ENCODE measurements around the gene CHRND. TPM values are rescaled to one million over a fixed set of nuclear protein-coding genes. Genes with fewer than 3 reads are reported as not detected.

The CHRND gene
- not detected for total RNA-seq

GRCh38 chr2:232525791-232526371 lies at the start of gene CHRND:
CHRND (plus strand) TSS chr2:232526160; CDS start chr2:232526216, 56 bp downstream.
- Mint-ChIP-seq H3K9me3 (no peaks in the 10 kb centered on the region), H3K27ac (no peak within 1 kb of the TSS), H3K36me3 (ENCODE audit: low read depth) (no peaks in the 10 kb centered on the region), H3K4me3 (no peak within 1 kb of the TSS), H3K4me1 (peaks cover 6% of the 10 kb centered on the region), H3K27me3 (peaks cover 30% of the 10 kb centered on the region)
- no peak for ATAC-seq (replicated peaks)

GRCh38 chr2:232476791-232477190 lies 49.2 kb upstream of the CHRND start:
- peaks cover 26% of the 10 kb centered on the region for H3K27me3 Mint-ChIP-seq
- no peak overlapping the region for H3K27ac Mint-ChIP-seq
- no peak for ATAC-seq (replicated peaks)
- H3K36me3 Mint-ChIP-seq (ENCODE audit: low read depth) = no peaks in the 10 kb centered on the region
- peaks cover 12% of the 10 kb centered on the region for H3K9me3 Mint-ChIP-seq
- no peaks in the 10 kb centered on the region for H3K4me1 Mint-ChIP-seq
- no peak overlapping the region for H3K4me3 Mint-ChIP-seq

GRCh38 chr2:232477751-232478510 lies 48.0 kb upstream of the CHRND start:
- ATAC-seq (replicated peaks) = no peak
- H3K27ac Mint-ChIP-seq = no peak overlapping the region
- peaks cover 2% of the 10 kb centered on the region for H3K9me3 Mint-ChIP-seq
- H3K4me1 Mint-ChIP-seq = no peaks in the 10 kb centered on the region
- H3K27me3 Mint-ChIP-seq = peaks cover 20% of the 10 kb centered on the region
- no peaks in the 10 kb centered on the region for H3K36me3 Mint-ChIP-seq (ENCODE audit: low read depth)
- no peak overlapping the region for H3K4me3 Mint-ChIP-seq

- ATAC-seq (replicated peaks) = no peak
- Mint-ChIP-seq H3K9me3 (no peaks in the 10 kb centered on the region), H3K4me1 (no peaks in the 10 kb centered on the region), H3K27me3 (peaks cover 19% of the 10 kb centered on the region), H3K27ac (no peak overlapping the region), H3K36me3 (ENCODE audit: low read depth) (no peaks in the 10 kb centered on the region), H3K4me3 (no peak overlapping the region)
Measured at GRCh38 chr2:232478571-232479340, 47.2 kb upstream of the CHRND start.

- Mint-ChIP-seq H3K9me3 (no peaks in the 10 kb centered on the region), H3K4me3 (no peak overlapping the region), H3K27ac (no peak overlapping the region), H3K4me1 (no peaks in the 10 kb centered on the region), H3K36me3 (ENCODE audit: low read depth) (no peaks in the 10 kb centered on the region), H3K27me3 (peaks cover 18% of the 10 kb centered on the region)
- ATAC-seq (replicated peaks) = no peak
Measured at GRCh38 chr2:232479341-232480200, 46.4 kb upstream of the CHRND start.

GRCh38 chr2:232480201-232481190 lies 45.5 kb upstream of the CHRND start:
- no peak for ATAC-seq (replicated peaks)
- Mint-ChIP-seq H3K4me1 (peaks cover 4% of the 10 kb centered on the region), H3K27ac (no peak overlapping the region), H3K36me3 (ENCODE audit: low read depth) (no peaks in the 10 kb centered on the region), H3K9me3 (no peaks in the 10 kb centered on the region), H3K4me3 (no peak overlapping the region), H3K27me3 (peaks cover 22% of the 10 kb centered on the region)

- no peaks in the 10 kb centered on the region for H3K36me3 Mint-ChIP-seq (ENCODE audit: low read depth)
- ATAC-seq (replicated peaks) = no peak
- no peak overlapping the region for H3K27ac Mint-ChIP-seq
- no peaks in the 10 kb centered on the region for H3K9me3 Mint-ChIP-seq
- peaks cover 4% of the 10 kb centered on the region for H3K4me1 Mint-ChIP-seq
- peaks cover 19% of the 10 kb centered on the region for H3K27me3 Mint-ChIP-seq
- no peak overlapping the region for H3K4me3 Mint-ChIP-seq
Measured at GRCh38 chr2:232481322-232482140, 44.4 kb upstream of the CHRND start.

- Mint-ChIP-seq H3K4me1 (peaks cover 4% of the 10 kb centered on the region), H3K27ac (no peak overlapping the region), H3K9me3 (no peaks in the 10 kb centered on the region), H3K4me3 (no peak overlapping the region), H3K36me3 (ENCODE audit: low read depth) (no peaks in the 10 kb centered on the region), H3K27me3 (peaks cover 19% of the 10 kb centered on the region)
- ATAC-seq (replicated peaks) = no peak
Measured at GRCh38 chr2:232482301-232483238, 43.4 kb upstream of the CHRND start.

GRCh38 chr2:232483311-232483922 lies 42.5 kb upstream of the CHRND start:
- no peak overlapping the region for H3K27ac Mint-ChIP-seq
- peaks cover 4% of the 10 kb centered on the region for H3K4me1 Mint-ChIP-seq
- H3K27me3 Mint-ChIP-seq = peaks cover 19% of the 10 kb centered on the region
- no peak for ATAC-seq (replicated peaks)
- no peaks in the 10 kb centered on the region for H3K9me3 Mint-ChIP-seq
- H3K36me3 Mint-ChIP-seq (ENCODE audit: low read depth) = no peaks in the 10 kb centered on the region
- no peak overlapping the region for H3K4me3 Mint-ChIP-seq

GRCh38 chr2:232483923-232484627 lies 41.9 kb upstream of the CHRND start:
- H3K27ac Mint-ChIP-seq = no peak overlapping the region
- peaks cover 4% of the 10 kb centered on the region for H3K4me1 Mint-ChIP-seq

More at GRCh38 chr2:232483923-232484627, 41.9 kb upstream of the CHRND start:
- ATAC-seq (replicated peaks) = no peak
- H3K4me3 Mint-ChIP-seq = no peak overlapping the region
- H3K9me3 Mint-ChIP-seq = no peaks in the 10 kb centered on the region
- no peaks in the 10 kb centered on the region for H3K36me3 Mint-ChIP-seq (ENCODE audit: low read depth)
- H3K27me3 Mint-ChIP-seq = peaks cover 25% of the 10 kb centered on the region

Data from activated T-helper 17 cell treated with anti-CD3 and anti-CD28 coated beads, Interleukin-2, amount 50 U/mL, for 72 hours (primary cell).